ENCODE results near the gene GZMB.
"Not testable (repeated sequence)": the region's sequence is repeated elsewhere in the genome, so short reads cannot be mapped to it uniquely, and the experiment has no call there.

The GZMB gene, protein sequence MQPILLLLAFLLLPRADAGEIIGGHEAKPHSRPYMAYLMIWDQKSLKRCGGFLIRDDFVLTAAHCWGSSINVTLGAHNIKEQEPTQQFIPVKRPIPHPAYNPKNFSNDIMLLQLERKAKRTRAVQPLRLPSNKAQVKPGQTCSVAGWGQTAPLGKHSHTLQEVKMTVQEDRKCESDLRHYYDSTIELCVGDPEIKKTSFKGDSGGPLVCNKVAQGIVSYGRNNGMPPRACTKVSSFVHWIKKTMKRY
- 0 to 0.40 (median 0.05) reads per million in 18 experiments for total RNA-seq

DNA sequence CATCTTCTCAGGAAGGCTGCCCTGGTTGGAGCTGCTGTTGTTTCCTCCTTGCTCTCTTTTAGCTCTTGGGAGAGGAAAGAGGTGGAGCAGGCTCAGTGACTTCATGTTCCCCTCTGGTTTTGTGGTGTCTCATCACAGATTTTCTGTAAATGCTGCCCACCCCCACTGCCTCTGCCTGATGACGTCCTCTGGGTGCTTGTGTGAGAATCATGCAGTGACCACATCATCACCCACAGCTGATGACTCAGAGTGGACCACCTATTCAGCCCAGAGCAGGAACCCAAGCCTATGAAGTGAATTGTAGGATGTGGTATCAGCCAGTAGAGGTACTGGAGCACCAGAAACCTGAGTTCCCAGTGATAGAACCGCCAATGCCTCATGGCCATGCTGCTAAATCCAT lies at the start of gene GZMB:
GZMB (minus strand) TSS at position 33 of the 400 bp plus-strand sequence; CDS start at position 3, 30 bp downstream.
- peak in 1 of 2 donors; percentile 15 for DNase-seq

DNA sequence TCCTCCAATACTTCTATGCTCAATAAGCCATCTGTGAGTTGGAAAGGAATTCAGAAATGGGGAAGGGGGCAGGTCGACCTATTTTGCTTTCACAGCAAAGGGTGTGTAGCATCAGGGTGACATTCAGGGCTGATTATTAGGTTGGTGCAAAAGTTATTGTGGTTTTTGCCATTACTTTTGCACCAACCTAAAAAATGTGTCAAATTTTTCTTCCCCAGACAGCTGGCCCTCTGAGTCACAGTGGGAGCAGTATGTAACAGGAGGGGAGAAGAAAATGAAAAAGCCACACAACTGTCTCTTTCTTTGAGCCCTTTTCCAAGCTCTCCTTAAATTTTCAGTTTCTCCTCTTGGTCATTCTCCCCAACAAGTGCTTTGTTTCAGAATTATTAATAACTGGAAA lies 47.1 kb upstream of the GZMB start:
- DNase-seq: no peak

DNA sequence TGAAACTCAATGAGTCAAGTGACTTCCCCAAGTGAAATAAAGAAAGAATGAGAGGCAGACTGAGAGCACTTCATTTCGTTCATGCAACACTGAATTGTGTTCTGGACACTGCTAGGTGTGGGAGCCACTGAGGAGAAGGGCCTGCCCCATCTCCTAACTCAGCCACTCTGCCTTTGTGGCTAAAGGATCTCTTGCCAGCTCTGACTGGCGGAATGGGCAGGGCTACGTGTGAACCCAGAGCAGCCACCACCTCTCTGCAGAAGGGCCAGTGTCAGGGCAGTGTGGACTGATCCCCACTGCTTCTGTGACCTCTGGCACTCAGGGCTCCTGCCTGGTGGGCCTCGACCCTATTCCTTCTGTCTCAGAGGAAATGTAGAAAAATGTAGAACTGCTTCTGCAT lies 46.5 kb upstream of the GZMB start:
- no peak for DNase-seq

DNA sequence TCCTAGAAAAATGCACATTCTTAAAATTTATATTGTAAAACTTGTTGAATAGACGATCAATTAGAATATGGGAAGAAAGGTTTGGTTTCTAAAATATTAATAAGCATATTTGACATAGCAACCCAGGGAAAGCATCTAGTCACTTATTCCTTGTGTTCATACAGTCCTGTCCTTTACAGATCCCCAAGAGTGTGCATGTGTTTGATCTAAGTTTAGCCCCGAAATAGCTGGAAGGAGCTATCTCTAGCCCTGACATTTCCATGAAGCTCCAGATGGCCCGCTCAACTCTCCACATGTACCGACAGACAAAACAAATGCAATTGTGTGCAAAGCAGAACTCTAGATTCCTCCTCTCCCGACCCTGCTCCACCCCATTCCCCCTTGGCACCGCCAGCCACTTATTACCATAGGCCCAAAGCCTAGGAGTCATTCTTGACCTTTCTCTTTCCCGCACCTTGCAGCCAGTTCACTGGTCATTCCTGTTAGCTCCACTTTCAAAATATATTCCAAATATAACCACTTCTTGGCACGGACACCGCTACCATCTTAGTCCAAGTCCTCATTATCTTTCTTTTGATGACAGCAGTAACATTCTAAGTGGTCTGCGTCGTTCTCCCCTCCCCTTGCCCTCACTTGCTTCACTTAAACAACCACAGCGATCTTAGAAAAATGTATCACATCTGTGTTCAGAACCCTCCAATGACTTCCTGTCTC lies 45.4 kb upstream of the GZMB start:
- DNase-seq: no peak

DNA sequence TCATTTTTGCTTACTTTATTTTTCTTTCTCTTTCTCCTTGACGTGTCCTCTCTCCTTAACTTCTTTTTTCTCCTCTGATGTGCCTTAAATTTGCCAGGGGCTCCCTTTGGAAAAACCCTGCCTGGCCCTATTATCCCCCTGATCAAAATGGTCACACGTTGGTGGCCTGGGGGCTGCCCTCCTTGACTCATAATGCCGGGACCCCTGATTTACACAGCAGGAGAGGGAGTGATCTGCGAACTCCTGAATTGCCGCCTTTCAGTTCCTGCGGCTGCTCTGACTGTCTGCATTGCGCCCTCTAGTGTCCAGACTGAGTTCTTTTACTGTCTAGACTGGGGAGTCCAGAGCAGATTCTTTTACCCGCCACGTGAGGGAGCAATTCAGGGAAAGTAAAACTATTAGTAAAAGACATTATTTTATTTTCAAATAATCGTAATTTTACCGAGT lies 44.8 kb upstream of the GZMB start:
- peak; percentile 90 to 91 for DNase-seq

DNA sequence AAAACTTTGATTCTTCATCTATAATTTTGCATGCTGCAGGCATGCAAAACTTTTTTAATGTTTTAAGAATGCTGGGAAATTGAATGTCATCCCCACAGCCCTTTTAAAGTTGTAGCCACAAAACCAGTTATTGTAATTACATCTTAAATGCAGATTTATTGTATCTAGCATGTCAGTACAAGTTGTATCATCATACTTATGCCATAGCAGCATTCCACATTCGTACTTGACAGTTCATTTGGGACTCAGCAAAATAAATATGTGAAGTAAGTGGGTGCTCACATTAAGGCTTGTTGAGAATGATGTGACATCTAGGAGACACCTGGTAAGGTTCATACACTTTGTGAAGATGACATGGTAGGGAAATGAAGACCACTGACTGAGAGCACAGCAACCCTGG lies 44.0 kb upstream of the GZMB start:
- DNase-seq: no peak

DNA sequence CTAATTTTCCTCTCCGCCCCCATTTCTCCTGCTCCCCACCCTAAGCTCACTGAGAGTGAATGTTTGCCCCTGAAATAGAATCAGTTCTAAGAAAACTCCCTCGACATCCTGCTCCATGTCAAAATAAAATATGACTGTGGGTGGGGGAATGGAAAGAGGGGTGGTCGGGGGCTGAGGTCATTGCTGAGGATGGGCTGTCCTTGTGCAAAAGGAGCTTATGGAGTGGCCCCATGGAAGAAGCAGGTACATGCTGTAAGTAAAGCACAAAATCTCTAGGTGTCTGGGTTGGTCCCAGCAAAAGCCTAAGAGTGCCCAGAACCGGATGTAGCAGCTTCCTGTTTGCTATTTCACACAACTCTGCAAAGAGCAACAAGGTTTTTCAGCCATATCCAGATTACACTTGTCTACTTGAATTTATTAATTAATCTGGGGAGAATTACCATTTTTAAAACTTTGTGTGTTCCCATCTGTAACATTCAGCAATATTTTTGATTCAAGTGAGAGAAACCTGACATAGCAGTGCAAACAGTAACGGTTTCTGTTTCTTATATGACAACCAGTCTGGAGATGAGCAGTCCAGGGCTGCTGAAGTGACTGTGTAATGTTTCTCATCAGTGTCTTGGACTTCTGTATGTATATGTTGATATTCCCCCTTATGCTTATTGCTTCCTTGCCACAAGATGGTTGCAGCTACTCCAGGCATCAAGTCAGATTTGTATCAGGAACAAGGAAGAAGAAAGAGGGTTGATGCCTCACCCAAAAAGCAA lies 40.4 kb upstream of the GZMB start:
- peak; percentile 30 to 35 for DNase-seq

DNA sequence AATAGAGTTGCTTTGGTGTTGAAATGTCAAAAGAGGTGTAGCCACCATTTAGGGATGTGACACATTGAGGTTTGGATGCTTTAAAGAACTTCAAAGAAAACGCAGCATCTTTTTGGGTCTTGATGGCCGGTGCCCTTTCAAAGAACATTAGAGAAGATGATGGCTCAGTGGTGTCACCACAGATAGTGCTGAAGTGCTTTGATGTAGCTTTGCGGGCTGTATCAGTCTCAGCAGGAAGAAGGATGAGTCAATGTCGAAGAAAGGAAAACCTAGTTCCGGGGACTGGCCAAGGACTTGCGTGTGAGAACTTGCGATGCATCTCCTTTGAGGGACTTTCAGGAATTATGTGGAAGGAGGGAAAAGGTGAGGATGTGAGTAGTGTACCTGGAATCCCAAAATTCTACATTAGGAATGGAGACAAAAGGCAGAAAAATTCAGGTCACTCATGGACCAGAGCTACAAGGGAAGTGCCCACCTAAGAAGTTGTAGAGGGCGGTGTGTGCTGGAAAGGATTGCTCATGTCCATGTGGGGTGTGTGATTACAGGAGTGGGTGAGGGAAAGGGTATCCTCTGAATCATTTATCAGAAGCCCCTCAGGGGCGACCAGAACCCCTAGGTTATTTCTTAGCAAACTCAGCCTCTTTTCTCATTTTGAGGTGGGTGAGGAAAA lies 39.7 kb upstream of the GZMB start:
- peak; percentile 3 to 4 for DNase-seq

DNA sequence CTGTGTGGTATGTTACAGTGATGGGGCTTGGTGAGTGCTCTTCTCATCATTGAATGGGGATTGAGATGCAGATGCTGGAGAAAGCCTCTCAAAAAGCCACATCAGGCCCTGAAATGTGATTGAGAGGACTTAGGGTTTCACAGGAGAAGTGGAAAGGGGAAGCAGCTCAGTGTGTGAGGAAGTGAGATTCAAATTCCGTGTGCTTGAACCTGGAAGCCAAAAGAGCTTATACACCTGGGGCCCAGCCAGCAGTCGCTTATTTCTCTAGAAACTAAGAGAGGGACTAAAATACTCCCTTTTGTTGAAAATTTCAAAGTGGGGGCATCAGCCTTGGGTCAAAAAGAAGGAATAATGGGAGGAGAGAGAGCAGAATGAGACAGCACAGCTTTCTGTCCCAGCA lies 39.1 kb upstream of the GZMB start:
- DNase-seq: peak; percentile 40 to 48

DNA sequence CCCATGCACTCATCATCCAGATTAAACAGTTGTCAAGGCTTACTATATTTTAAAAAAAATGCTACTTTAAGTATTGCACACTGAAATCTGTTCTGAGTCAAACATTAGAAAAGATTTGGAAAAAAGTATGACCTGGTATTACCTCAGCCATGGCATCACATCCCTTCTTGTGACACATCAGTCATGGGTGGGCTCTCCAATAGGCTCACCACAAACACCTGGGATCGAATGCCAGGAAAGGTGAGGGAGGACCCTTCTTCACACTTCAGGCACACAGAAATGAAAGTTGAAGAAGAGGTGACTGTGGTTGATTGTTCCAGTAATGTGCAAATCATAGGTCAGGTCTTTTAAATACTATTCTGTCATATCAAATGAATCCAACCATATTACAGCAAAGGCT lies 36.6 kb upstream of the GZMB start:
- no peak for DNase-seq

DNA sequence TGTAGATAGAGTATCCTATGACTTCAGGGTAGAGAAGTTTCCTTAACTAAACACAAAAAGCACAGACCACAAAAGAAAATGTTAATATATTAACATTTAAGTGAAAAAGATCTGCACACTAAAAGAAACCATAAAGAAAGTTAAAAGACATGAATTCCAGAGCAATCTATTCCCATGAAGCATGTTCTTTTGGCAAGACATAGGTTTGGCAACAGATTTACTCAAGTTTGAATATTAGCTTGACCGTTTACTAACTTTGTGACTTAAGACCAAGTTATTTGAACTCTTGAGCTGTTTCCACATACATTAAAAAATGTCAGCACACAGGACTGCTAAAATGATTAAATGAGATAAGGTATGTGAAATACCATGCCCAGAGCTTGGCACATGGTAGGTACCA lies 35.7 kb upstream of the GZMB start:
- DNase-seq: no peak

DNA sequence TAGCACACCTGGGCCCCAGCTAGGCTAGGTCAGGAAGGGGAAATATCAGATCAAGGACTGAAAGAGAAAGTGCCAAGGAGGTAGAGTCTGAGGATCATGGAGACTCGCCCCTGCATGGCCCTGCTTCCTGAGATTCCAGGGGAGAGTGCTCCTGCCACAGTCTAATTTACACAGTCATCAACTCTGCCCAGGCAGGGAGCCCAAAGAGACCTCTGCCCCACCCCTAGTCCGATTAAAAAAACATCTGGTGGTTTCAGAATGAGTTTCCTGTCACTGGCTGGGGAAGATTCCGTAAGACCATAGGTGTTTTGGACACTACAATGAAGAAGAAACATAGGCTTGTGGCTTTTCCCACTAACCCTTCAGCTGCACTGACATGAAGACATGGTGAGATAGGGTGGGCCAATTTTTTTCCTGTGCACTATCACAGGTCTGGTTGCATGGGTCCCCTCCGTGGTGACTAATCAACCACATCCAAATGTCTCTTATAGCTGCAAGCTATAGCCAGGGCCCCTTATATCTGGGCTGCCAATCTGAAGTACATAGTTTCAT lies 31.5 kb upstream of the GZMB start:
- no peak for DNase-seq

DNA sequence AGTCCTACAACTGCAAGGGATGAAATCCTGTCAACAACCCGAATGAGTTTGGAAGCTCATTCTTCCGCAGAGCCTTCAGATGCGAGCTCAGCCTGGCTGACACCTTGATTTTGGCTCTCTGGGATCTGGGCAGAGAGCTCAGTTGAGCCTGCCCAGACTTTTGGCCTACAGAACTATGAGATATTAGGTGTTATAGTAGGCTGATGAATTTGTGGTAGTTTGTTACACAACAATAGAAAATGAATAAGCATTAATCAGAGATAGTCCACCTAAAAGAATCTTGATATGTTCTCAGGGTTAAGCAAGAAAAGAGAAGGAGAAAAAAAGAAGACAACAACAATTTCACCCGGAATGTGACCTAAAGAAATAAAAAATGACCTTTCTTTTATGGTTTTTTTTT lies 30.4 kb upstream of the GZMB start:
- no peak for DNase-seq

DNA sequence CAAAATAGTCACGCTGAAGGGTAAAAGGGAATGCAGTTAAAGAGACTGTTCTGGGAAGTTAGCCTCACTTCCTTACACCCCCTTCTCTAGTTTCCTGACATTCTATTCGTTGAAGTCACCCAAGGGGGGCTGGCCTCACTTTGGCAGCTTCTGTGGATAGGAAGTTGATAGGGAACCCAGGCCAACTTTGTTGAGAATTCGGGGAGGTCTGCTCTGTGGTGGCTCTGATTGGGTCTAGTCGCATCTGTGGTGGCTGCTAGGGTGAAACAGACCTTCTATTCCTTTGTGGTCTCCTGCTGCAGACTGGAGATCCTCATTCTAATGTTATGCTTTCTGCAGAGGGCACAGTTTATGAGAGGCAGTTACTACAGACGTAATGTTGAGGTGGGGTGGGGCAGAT lies 28.8 kb upstream of the GZMB start:
- peak; percentile 7 to 27 for DNase-seq

DNA sequence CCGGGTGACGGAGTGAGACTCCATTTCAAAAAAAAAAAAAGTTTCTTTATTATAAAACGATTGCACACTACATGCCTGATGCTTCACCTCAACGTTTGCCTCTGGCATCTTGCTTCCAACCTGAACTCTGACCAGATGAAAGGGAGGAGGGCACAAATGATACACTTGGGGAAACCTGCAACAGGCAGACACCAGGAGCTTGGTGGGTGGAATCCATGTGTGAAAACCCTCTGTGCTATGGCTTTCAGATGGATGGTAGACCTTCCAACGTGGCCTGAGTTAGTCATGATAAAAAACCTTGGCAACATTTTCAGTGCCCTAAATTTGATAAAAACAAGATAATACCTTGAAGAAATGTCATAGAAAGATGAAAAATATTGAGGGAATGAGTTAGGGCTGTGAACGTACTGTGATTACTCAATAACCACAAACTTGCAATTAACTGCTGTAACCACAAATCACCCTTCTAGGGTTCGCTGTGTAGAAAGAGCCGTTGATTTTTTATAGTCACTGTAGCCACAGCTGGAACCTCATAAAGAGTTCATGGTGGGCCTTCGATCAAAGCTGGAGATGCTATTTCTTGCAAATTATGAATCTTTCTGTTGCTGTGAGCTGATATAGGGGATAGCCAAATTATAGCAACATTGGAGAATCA lies 26.1 kb upstream of the GZMB start:
- peak in 1 of 2 donors; percentile 9 for DNase-seq

DNA sequence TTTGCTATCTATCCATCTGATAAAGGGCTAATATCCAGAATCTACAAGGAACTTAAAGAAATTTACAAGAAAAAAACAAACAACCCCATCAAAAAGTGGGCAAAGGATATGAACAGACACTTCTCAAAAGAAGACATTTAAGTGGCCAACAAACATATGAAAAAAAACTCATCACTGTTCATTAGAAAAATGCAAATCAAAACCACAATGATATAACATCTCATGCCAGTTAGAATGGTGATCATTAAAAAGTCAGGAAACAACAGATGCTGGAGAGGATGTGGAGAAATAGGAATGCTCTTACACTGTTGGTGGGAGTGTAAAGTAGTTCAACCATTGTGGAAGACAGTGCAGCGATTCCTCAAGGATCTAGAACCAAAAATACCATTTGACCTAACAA lies 14.4 kb upstream of the GZMB start:
- DNase-seq: not testable (repeated sequence)

DNA sequence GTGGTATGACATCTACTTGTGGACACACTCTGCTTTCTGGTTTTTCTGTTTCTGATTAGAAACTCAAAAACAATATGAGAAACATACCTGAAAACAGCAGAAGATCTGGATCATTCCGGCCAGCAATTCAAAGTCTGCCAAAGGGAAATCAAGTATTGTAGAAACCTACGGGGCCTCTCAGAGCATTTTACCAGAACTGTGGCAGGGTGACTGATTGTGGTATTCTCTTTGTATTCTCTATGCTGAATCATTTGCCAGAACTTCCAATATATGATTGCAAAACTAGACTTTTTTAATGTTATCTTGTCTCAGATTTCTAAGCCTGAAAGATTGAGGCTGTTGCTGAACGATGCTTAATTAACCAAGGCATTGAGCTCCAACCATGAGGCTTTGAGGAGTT lies 5.9 kb upstream of the GZMB start:
- DNase-seq: no peak

DNA sequence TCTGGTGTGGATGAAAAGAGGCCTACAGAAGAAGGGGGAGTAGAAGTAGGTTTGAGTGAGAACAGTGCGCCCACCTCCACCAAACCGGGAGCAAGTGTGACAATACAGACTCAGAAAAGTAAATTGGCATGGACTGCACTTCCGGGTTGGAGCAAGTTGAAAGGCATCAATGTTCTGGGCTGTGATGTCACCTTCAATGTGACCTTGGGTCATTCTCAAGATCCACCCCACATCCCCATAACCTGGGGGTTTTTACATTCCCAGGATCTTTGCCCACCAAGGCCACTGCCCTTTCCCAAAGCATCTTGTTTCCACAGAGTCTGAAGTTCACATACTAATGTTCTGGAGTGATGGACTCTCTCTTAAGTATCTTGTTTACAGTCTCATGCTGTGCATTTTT lies 5.3 kb upstream of the GZMB start:
- DNase-seq: no peak

DNA sequence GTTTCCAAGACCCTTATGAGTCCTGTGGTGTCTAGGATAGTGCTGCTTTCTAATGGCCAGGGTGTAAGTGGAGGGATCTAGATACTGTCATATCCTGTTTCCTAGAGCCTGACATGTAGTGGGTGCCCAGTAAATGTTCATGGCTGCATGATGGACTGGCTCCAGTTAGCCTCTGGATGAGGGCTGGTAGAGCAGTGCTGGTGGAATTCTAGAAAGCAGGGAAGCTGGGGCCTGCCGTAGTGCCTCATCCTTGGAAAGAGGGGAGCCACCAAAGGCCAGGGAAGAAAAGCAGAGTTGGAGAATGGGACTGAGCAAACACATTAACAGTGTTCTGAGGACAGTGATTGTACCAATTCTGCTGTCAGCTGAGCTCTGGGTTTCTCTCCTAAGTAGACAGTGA lies 637 bp downstream of the GZMB start:
- no peak for DNase-seq

DNA sequence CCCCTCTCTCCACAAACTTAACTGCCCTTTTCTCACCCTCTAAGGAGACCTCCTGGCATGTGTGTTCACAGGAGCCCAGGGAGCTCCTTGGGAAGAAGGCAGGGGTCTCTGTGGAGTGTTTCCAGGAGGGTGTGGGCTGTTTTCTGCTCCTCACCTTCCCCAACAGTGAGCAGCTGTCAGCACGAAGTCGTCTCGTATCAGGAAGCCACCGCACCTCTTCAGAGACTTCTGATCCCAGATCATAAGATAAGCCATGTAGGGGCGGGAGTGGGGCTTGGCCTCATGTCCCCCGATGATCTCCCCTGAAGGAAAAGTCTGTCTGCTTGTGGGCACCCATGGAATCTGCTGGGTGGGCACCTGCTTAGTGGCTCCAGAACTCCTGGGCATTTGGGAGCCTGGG lies 1.2 kb downstream of the GZMB start:
- no peak for DNase-seq

DNA sequence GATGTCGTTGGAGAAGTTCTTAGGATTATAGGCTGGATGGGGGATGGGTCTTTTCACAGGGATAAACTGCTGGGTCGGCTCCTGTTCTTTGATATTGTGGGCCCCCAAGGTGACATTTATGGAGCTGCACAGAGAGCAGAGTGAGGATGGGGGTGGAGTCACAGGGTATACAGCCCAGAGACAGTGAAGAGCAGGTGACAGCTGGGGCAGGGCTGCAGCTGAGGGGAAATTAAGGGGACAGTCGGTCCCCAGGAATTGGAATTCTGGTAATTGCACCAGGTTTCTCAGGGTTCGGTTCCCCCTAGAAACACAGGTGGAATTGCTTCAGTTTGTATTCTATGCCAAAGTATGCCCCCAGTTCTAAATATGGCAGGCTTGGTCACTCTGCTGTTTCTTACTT lies 1.7 kb downstream of the GZMB start:
- DNase-seq: no peak

DNA sequence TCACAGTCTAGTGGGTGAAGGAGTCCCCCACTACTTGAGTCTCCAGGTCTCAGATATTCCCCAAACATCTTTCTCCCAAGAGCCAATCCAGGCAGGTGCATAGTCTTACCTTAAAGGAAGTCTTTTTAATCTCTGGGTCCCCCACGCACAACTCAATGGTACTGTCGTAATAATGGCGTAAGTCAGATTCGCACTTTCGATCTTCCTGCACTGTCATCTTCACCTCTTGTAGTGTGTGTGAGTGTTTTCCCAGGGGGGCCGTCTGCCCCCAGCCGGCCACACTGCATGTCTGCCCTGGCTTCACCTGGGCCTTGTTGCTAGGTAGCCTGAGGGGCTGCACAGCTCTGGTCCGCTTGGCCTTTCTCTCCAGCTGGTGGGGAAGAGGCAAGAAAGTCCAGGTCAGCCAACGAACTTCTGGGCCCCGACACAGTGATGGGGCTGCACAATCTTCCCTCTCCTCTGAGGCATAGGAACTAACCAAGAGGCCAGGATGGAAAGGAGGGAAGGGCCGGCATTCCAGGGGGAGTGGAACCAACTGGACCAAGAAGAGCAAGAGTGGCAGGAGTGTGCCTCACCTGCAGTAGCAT lies 2.1 kb downstream of the GZMB start:
- no peak for DNase-seq

Measured in inflammatory macrophage (primary cell).